Adipocyte (in vitro differentiated cells): ENCODE data around the gene CDK6.
"Not testable (repeated sequence)": the region's sequence is repeated elsewhere in the genome, so short reads cannot be mapped to it uniquely, and the experiment has no call there.

ENCODE experiments used
- DNase-seq: peaks from one replicate; pipeline ENCODE4 v3.0.0-alpha.2; 2015; ENCODE audit warnings: low read depth
- H3K27me3 ChIP-seq: replicated peaks from 2 replicates; pipeline ENCODE4 v1.7.0; 2013; ENCODE audit warnings: mild to moderate bottlenecking, low read length, moderate library complexity; ENCODE audit not compliant: control insufficient read depth, insufficient read depth
- H3K36me3 ChIP-seq: 2 replicates; pipeline ENCODE4 v1.7.0; 2013; ENCODE audit warnings: low read length, mild to moderate bottlenecking, moderate library complexity; ENCODE audit not compliant: control insufficient read depth, insufficient read depth, severe bottlenecking
- H3K4me1 ChIP-seq: 2 replicates; pipeline ENCODE4 v1.7.0; 2013; ENCODE audit warnings: mild to moderate bottlenecking, low read length, moderate library complexity; ENCODE audit not compliant: control insufficient read depth, insufficient read depth
- H3K4me3 ChIP-seq: 2 replicates; pipeline ENCODE4 v1.7.0; 2013; ENCODE audit warnings: mild to moderate bottlenecking, low read length, moderate library complexity
- H3K9ac ChIP-seq: 2 replicates; pipeline ENCODE4 v1.7.0; 2013; ENCODE audit warnings: mild to moderate bottlenecking, low read length, moderate library complexity
- H3K9me3 ChIP-seq: 2 replicates; pipeline ENCODE4 v1.7.0; 2013; ENCODE audit warnings: mild to moderate bottlenecking, low read length, moderate library complexity; ENCODE audit not compliant: control insufficient read depth

CDK6 gene

GRCh38 chr7:92613214-92613613 is 223.2 kb downstream of the CDK6 start:
- H3K9me3 ChIP-seq: no peaks in the 10 kb centered on the region
- peak overlapping the region; percentile 63 for H3K9ac ChIP-seq
- no peaks in the 10 kb centered on the region for H3K27me3 ChIP-seq
- peak overlapping the region; percentile 56 for H3K4me3 ChIP-seq
- peak; percentile 28 for DNase-seq
- H3K36me3 ChIP-seq: peaks cover 34% of the 10 kb centered on the region
- H3K4me1 ChIP-seq: peaks cover 34% of the 10 kb centered on the region

GRCh38 chr7:92612501-92612900 is 223.9 kb downstream of the CDK6 start:
- H3K36me3 ChIP-seq: peaks cover 30% of the 10 kb centered on the region
- H3K27me3 ChIP-seq: no peaks in the 10 kb centered on the region
- DNase-seq: peak; percentile 70
- H3K4me3 ChIP-seq: peak overlapping the region; percentile 56
- no peaks in the 10 kb centered on the region for H3K9me3 ChIP-seq
- H3K4me1 ChIP-seq: peaks cover 34% of the 10 kb centered on the region
- peak overlapping the region; percentile 72 for H3K9ac ChIP-seq

DNA sequence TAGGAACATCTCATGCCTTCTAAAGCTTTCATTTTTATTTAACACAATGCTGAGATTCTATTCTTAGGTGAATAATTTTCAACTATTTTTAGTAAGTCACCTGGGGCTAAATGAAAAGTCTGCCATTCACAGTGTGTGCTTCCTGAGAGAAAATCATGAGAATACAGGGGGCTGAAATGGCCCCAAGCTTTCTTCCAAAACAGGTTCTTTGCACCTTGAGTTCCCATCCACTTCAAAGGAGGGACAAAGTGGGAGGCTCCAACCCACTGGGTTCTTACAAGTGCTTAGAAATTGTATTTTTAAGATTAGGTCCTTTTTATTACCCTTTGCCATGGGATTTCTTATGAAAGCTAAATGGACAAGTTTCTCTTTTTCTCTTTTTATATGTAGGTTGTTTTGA is 224.6 kb downstream of the CDK6 start:
- H3K27me3 ChIP-seq: no peaks in the 10 kb centered on the region
- H3K4me3 ChIP-seq: peak overlapping the region; percentile 49
- H3K9ac ChIP-seq: peak overlapping the region; percentile 72
- peaks cover 22% of the 10 kb centered on the region for H3K36me3 ChIP-seq
- DNase-seq: no peak
- H3K9me3 ChIP-seq: no peaks in the 10 kb centered on the region
- H3K4me1 ChIP-seq: peaks cover 34% of the 10 kb centered on the region

DNA sequence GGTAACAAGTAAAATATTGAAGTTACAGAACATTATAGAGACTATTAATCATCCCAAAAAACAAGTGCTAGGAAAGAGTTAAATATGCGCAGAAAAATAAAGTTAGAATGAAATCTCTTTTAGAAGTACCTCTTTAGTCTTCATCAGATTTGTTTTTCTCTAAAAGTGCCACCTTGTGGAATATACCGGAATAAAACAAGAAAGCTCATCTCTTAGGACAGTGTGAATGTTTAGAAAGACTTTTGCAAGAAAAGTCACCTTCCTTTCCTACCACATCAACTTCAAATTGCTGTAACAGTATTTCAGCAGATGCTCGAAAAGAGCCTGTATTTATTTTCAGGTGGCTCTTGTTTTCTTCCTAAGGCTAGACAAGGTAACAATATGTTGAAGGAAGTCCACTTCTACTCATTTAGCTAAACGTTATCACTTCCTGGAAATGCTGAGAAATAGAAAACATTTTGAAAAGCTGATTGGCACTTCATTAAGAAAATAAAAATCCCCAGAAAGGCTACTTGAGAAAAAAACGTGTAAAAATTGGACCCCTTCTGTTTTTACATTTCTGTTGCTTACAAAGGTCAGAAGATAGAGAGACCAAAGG is 226.4 kb downstream of the CDK6 start:
- H3K4me3 ChIP-seq: no peak overlapping the region
- H3K36me3 ChIP-seq: peaks cover 6% of the 10 kb centered on the region
- H3K9me3 ChIP-seq: no peaks in the 10 kb centered on the region
- peak; percentile 52 for DNase-seq
- H3K27me3 ChIP-seq: no peaks in the 10 kb centered on the region
- H3K9ac ChIP-seq: no peak overlapping the region
- peaks cover 34% of the 10 kb centered on the region for H3K4me1 ChIP-seq

- DNase-seq: no peak
- Histone ChIP-seq H3K36me3 (no peaks in the 10 kb centered on the region), H3K4me3 (no peak overlapping the region)
These were observed 227.7 kb downstream of the CDK6 start for GRCh38 chr7:92608380-92609322.

DNA sequence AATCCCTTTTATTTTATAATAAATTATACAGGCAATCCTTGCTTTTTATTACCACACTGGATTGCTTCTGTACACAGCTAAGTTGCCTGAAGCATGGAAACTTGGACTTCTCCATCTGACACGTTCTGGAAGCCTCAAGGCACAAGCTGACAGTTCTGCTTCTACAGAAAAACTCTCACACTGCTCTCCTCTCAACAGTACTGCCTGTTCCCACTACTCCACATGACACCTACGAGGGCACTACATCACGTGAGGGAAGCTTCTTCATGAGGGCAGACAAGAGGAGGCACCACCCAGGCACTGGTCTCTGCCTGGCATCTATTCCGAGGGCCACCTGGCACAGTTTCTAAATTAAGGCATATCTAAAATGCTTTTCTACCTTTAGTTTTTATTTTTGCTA is 229.4 kb downstream of the CDK6 start:
- no peaks in the 10 kb centered on the region for H3K9me3 ChIP-seq
- no peak overlapping the region for H3K9ac ChIP-seq
- no peaks in the 10 kb centered on the region for H3K36me3 ChIP-seq
- H3K4me3 ChIP-seq: no peak overlapping the region
- peaks cover 9% of the 10 kb centered on the region for H3K4me1 ChIP-seq
- no peak for DNase-seq
- H3K27me3 ChIP-seq: no peaks in the 10 kb centered on the region

More at GRCh38 chr7:92608380-92609322, 227.7 kb downstream of the CDK6 start:
- peaks cover 23% of the 10 kb centered on the region for H3K4me1 ChIP-seq
- no peak overlapping the region for H3K9ac ChIP-seq
- H3K27me3 ChIP-seq: no peaks in the 10 kb centered on the region
- H3K9me3 ChIP-seq: no peaks in the 10 kb centered on the region

DNA sequence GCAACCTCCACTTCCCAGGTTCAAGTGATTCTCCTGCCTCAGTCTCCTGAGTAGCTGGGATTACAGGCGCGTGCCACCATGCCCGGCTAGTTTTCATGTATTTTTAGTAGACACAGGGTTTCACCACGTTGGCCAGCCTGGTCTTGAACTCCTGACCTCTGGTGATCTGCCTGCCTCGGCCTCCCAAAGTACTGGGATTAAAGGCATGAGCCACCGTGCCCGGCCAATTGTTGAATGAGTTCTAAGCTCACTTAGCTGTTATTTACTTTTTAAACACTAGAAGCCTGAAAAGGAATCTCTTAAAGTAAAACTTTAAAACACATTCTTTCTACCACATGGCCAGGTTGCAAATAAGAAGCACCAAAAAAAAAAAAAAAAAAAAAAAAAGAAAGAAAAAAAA is 231.9 kb downstream of the CDK6 start:
- not testable (repeated sequence) for H3K27me3 ChIP-seq, H3K4me3 ChIP-seq, H3K4me1 ChIP-seq, H3K36me3 ChIP-seq, H3K9me3 ChIP-seq, DNase-seq, H3K9ac ChIP-seq

- Histone ChIP-seq H3K27me3 (no peaks in the 10 kb centered on the region), H3K9me3 (no peaks in the 10 kb centered on the region), H3K36me3 (no peaks in the 10 kb centered on the region), H3K4me1 (peaks cover 3% of the 10 kb centered on the region), H3K4me3 (no peak overlapping the region), H3K9ac (no peak overlapping the region)
- DNase-seq: no peak
These were observed 233.3 kb downstream of the CDK6 start for GRCh38 chr7:92603089-92603445.

DNA sequence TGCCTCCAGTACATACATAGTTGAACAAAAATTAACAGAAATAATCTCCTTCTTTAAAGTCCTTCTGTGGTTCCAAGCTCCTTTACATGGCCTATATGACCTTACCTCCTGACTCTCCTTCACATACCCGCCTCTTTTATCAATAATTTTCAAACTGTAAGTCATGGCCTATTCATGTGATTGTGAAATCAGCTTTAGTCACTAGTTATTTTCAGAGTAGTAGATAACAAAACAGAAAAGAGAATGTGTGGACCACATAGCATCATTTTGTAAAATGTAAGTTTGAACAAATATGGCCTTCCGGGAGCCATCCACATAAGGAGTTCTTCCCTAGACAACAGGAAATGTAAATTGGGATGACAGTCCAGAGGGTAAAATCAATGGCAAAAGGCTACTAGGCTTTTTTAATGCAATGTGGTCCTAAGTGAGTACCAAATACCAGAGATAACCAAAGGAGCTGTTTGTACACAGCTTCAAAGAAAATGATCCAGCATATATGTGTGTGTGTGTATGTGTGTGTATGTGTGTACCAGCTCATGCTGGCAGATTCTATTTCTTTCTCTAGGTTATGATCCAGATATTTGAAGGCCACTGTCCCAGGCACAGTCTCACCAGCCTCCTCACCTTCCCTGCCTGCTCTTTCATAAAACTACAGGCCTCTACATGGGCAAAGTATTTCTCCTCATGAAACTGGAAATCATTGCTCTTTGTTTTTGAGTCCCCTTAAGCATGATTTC is 233.9 kb downstream of the CDK6 start:
- H3K36me3 ChIP-seq: no peaks in the 10 kb centered on the region
- H3K4me1 ChIP-seq: peaks cover 3% of the 10 kb centered on the region
- H3K4me3 ChIP-seq: no peak overlapping the region
- H3K9ac ChIP-seq: no peak overlapping the region
- no peaks in the 10 kb centered on the region for H3K9me3 ChIP-seq
- H3K27me3 ChIP-seq: no peaks in the 10 kb centered on the region
- DNase-seq: no peak

DNA sequence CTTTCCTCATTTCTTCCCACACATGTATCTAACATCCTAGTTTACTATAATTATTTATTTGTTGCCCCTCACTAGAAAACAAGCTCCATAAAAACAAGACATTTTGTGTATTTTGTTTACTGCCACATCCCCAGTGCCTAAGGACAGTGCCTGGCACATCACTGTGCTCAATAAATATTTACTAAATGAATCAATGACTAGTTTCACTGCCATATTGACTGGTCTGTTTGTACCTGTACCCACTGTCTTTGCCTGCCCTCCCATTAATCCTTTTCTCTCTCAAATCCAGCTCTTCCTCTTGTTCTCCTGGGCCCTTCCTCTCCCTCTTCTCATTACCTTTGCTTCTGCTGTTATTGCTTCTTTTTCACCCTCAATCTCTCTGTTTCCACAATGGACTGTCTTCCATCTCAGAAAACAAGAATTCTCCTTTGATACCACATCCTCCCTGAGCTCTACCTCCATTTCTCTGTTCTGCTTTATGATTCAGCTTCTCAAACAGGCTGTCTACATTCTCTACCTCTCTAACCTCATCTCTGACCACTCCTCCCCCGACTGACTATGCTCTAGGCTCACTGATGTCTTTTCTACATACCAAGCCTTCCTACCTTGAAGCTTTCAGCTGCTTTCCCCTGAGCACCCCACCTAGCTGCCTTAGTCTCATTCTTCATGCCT is 237.9 kb downstream of the CDK6 start:
- Histone ChIP-seq H3K4me1 (peaks cover 8% of the 10 kb centered on the region), H3K9ac (no peak overlapping the region), H3K36me3 (no peaks in the 10 kb centered on the region), H3K27me3 (no peaks in the 10 kb centered on the region), H3K4me3 (no peak overlapping the region), H3K9me3 (no peaks in the 10 kb centered on the region)
- no peak for DNase-seq

DNA sequence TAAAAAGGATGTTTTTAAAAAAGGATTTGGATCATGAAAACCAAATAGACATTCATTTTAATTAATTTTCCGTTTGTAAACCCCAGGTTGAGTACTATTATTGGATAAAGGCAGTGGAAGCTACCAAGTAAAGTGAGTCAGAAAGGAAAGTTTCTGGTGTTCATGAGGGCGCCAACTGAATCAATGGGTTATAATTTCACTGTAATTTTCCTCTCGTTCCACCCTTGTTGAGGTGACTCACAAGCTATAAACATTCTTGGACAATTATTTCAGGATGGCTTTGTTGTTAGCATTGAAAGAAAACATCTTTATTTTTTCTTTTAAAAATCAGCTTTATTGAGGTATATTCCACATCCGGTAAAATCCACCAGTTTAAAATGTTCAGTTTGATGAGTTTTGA is 241.1 kb downstream of the CDK6 start:
- H3K4me3 ChIP-seq: no peak overlapping the region
- no peak overlapping the region for H3K9ac ChIP-seq
- DNase-seq: peak; percentile 67
- H3K36me3 ChIP-seq: no peaks in the 10 kb centered on the region
- no peaks in the 10 kb centered on the region for H3K9me3 ChIP-seq
- H3K4me1 ChIP-seq: peaks cover 6% of the 10 kb centered on the region
- H3K27me3 ChIP-seq: no peaks in the 10 kb centered on the region
